GM18951 (cell line): ENCODE data around the gene NOL4L.

Experiments used
- POLR2A ChIP-seq: IDR thresholded peaks from 4 replicates; pipeline ENCODE4 v1.6.1; 2011; ENCODE audit warnings: mild to moderate bottlenecking; ENCODE audit not compliant: insufficient read length, insufficient read depth; ENCODE audit errors: extremely low read depth
- in situ Hi-C: fragments of 300-500 bp; cut with MboI; formaldehyde crosslinking; loops from one replicate; pipeline ENCODE4 v1.12.0; 2022; ENCODE audit warnings: low sequenced_read_pairs, mixed read lengths, inconsistent platforms; ENCODE audit not compliant: unreplicated experiment

Gene NOL4L, protein sequence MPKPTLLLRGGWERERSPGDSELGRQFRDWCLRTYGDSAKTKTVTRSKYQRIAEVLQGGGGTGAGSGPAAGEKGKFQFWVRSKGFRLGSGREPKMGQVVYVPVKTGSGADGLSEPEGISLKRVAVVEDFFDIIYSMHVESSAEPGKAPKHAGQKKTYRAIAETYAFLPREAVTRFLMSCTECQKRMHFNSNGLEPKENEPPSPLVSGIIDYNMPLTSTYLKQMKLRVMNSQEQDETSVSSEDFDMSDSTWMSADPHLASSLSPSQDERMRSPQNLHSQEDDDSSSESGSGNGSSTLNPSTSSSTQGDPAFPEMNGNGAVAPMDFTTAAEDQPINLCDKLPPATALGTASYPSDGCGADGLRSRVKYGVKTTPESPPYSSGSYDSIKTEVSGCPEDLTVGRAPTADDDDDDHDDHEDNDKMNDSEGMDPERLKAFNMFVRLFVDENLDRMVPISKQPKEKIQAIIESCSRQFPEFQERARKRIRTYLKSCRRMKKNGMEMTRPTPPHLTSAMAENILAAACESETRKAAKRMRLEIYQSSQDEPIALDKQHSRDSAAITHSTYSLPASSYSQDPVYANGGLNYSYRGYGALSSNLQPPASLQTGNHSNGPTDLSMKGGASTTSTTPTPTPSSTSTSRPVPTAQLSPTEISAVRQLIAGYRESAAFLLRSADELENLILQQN

DNA sequence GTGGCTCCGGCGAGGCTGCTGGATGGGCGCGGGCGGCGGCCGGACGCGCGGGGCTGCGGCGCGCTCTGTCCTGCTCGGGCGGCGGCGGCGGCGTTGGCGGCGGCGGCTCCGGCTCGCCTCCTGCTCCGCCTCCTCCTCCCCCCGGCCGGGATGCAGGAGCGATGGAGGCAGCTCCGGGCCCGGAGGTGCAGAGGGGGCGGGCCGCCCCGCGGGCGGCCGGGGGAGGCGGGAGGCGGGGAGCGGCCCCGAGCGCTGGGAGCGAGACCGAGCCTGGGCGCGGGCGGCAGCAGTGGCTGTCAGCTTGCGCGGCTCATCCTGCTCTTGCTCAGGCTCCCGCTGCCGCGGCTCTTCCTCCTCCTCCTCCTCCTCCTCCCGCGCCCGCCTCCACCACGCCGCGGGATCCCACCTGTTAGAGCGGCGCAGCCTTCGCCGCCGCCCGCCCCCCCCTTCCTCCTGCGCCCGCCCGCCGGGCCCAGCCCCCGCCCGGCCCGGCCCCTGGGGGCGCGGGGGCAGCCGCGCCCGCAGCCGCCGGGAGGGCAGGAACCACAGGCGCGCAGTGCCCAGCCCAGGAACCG lies at the start of gene NOL4L:
Gene NOL4L, minus strand, starts transcription at position 323 of the 575 bp plus-strand sequence. CDS start 443 bp downstream, outside the sequence.
- in situ Hi-C loops = no loop called here

GRCh38 chr20:32634041-32634805 lies 49.1 kb upstream of the NOL4L start:
- TF ChIP-seq POLR2A = no peak
- in situ Hi-C loops = no loop called here

More for the DNA sequence above, at the start of gene NOL4L:
- TF ChIP-seq POLR2A = no peak

- in situ Hi-C loops = no loop called here
These were observed 47.6 kb upstream of the NOL4L start for GRCh38 chr20:32632461-32633354.

GRCh38 chr20:32631933-32632460 lies 46.9 kb upstream of the NOL4L start:
- no peak for TF ChIP-seq POLR2A
- in situ Hi-C loops = no loop called here

More at GRCh38 chr20:32632461-32633354, 47.6 kb upstream of the NOL4L start:
- no peak for TF ChIP-seq POLR2A

DNA sequence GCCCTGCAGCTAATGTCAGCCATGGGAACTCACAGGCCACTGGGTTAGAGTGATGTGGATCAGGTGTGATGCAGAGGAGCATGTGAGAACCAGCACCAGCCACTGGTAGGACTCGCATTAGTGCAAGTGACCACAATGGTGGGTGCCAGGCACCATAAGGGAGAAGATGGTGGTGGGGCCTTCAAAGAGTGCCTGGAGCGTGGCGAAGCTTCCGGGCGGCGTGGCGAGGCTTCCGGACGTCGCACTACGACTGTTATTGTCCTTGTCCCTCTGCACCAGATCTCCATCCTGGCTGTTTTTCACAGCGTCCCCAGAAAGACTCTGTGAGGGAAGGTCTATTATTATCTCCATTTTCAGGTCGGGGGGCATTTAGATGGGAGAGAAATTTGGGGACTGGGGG lies 44.7 kb upstream of the NOL4L start:
- TF ChIP-seq POLR2A = no peak
- in situ Hi-C loops = no loop called here

DNA sequence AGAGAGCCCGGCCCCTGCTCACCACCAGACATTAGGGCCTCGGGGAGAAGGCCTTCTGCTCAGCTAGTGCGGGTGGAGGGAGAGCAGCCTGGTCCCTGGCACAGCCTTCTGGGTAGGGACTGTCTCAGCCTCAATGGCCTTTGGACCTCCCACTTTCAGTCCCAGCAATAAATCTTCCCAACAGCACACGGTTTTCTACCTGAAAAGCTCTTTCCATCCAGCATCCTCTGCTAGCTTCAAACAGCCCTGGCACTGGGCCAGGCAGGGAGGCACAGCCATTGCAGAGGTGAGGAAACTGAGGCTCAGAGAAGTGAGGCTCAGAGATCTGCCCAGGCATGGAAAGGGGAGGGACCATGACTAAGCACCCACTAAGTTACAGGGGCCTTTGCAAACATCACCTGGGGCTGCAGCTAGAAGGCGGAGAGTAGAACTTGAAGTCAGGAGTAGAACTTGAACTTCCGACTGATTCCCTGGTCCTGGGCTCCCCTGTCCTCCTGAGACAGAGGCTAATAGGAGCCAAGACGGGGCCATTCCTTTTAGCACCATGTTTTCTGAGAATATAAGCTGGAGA lies 43.9 kb upstream of the NOL4L start:
- in situ Hi-C loops = no loop called here
- no peak for TF ChIP-seq POLR2A

DNA sequence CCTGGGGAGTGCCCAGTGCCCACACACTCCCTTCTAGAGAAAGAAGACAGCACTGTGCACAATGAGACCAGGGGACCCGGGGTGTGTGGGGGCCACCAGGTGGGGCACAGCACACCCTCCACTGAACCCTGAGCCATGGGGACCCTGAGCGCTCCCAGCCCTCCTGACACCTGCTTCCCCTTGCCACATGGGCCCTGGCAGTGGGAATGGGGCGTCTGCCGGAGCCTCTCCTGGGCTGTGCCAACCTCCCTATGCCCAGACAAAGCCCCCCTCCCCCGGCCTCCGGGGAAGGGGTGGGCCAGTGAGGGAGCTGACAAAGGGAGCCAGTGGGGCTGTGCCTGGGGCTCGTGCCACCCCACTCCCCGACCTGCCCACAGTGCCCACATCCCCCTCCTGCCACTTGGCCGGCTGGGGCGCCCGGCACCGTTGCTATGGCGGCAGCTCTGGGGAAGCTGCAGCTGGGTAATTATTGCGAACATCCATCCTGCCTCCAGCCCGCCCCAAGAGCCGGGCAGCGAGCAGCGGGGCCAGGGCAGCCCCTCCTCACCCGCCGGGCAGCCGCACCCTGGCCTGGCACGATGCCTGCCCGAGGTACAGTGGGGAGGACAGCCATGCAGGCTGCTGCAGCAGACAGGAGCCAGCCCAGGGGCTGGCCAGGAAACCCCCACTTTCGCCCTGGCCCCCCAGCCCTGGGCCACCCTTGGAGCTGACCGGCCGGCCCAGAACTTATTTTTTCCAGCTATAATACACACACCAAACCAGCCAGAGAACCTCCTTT lies 41.9 kb upstream of the NOL4L start:
- TF ChIP-seq POLR2A = no peak
- in situ Hi-C loops = no loop called here

DNA sequence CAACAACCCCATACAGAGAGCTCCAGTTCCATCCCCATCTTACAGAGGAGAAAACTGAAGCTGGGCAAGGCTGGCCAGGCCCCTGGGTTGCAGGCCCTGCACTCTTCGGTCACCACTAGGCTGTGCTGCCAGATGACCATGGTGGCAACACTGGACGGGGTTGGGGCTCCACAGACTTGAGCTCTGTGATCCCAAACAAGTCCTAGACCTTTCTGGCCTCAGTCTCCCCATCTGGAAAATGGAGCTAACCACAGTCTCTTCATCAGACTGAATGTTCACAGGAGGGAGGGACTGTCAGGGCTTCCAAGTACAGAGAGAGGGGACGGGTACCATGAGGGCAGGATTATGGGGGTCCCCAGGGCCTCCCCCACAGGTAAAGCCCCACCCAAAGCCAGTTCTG lies 41.3 kb upstream of the NOL4L start:
- in situ Hi-C loops = no loop called here
- no peak for TF ChIP-seq POLR2A

DNA sequence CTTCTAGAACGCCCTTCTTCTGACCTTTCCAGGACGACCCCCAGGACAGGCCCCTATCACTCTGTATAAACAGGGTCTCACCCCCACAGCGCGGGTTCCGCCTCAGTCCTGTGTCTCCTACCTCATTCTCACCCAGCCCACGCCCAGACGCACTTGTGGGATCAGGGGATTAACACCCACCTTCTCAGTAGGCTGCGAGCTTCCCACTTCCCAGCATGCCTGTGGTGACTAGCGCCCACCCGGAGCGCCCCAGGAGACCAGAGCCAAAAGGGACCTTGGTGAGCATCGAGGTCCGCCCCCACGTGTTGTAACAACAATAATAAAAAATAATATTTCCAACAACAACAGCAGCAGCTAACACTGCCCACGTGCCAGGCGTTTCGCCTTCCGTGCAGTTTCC lies 40.9 kb upstream of the NOL4L start:
- TF ChIP-seq POLR2A = no peak
- in situ Hi-C loops = no loop called here

DNA sequence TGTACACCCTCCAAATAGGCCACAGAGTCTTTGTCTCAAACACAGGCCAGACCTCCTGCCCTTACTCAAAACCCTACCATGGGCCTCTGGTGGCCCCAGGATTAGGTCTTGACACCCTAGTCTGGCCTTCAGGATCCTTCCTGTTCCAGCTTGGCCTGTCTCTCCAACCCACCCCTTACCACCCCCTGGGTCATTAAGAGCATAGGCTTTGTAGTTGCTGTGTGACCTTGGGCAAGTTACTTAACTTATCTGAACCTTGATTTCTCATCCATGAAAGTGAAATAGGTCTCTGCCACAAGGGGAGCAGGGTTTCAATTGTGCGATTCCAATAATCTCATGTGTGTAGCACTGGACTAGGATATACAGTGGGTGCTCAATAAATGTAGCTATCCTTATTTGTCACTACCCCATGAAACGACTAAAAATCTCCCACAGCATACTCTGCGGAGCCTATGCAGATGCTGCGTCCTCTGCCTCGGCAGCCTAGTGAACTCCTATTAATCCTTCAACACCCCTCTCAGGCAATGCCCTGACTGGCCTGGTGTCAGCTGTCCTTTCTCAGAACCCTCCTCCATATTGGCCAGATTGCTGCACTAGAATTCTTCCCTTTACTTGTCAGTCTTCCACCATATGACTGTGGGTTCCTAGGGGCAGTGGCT lies 39.7 kb upstream of the NOL4L start:
- TF ChIP-seq POLR2A = no peak

More for the DNA sequence above, 39.7 kb upstream of the NOL4L start:
- in situ Hi-C loops = no loop called here
